ENCODE results near the gene DLEU7. TPM values are rescaled to one million over a fixed set of nuclear protein-coding genes. Genes with fewer than 3 reads are reported as not detected.

The DLEU7 gene
- total RNA-seq, result not detected in 2 replicates

DNA sequence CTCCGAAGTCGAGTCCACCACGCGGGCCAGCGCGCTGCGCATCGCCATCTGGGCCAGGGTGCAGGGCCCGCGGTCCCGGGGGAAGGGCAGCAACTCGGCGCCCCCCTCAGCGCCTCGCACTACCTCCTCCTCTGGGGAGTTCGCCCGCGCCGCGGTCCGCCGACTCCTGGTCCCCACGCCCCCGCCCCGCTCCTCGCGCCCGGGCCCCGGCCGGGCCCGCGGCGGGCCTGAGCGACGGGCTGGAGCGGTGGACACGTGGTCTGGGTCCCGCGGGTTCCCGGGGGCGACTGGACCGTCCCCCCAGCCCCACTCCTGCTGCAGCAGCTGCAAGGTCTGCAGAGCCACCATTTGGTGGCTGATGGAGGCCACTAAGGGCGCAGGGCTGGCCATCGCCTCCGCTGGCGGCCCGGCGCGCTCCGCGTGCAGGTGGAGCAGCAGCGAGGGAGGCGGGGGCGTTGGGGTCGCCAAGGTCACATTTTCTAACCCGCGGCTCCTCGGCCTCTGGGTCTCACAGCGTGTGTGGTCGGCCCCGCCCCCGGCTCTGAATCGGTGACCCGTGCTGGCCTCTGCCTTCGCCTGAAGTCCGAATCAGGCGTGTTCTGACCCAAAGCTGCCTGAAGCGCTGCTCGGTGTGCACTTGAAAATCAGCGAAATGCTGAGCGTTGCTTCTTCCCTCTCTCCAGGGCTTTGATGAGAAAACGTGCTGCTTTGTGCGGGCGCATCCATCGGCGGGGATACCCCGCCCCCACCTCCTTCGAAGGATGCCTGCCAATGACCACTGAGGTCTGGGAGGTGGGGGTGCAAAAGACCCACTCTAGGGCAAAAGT lies at the start of gene DLEU7:
TSS of gene DLEU7 (minus strand) at position 436 of the 827 bp plus-strand sequence. CDS start at position 390, 46 bp downstream.

Other genes starting within 250 kb of the DLEU7 start
- gene RNASEH2B, start 66.1 kb upstream of the DLEU7 start, total RNA-seq, result 37.4 and 64.0 TPM in 2 replicates

Measured in epithelial cell of umbilical artery (primary cell).